DOHH2 (cell line): ENCODE results near the gene THRB.

ENCODE experiments used
- H3F3A ChIP-seq: fragments of 200-600 bp; sonication (generic), shearing (Covaris generic); 2 replicates; pipeline ENCODE4 v1.6.0; 2016; ENCODE audit warnings: antibody characterized with exemption, mild to moderate bottlenecking; ENCODE audit not compliant: control insufficient read depth, insufficient read depth
- H3K27ac ChIP-seq: fragments of 200-600 bp; sonication (generic); 2 replicates; pipeline ENCODE4 v1.5.1; 2014; ENCODE audit warnings: low read depth, mild to moderate bottlenecking, low read length, moderate library complexity
- H3K27me3 ChIP-seq: fragments of 200-600 bp; sonication (generic); 2 replicates; pipeline ENCODE4 v1.6.1; 2014; ENCODE audit warnings: mild to moderate bottlenecking, low read length, mixed read lengths; ENCODE audit not compliant: control insufficient read depth
- H3K36me3 ChIP-seq: fragments of 200-600 bp; sonication (generic); 2 replicates; pipeline ENCODE4 v1.6.1; 2014; ENCODE audit warnings: mild to moderate bottlenecking, low read length, moderate library complexity, mixed read lengths; ENCODE audit not compliant: control insufficient read depth
- H3K4me1 ChIP-seq: fragments of 200-600 bp; sonication (generic); 2 replicates; pipeline ENCODE4 v1.6.1; 2014; ENCODE audit warnings: mild to moderate bottlenecking, low read length, mixed read lengths; ENCODE audit not compliant: control insufficient read depth
- H3K4me2 ChIP-seq: fragments of 200-600 bp; sonication (generic); 2 replicates; pipeline ENCODE4 v1.6.0; 2014; ENCODE audit warnings: mild to moderate bottlenecking, low read length, moderate library complexity
- H3K4me3 ChIP-seq: fragments of 200-600 bp; sonication (generic); 2 replicates; pipeline ENCODE4 v1.5.1; 2014; ENCODE audit warnings: mild to moderate bottlenecking, low read length, mixed read lengths
- H3K79me2 ChIP-seq: fragments of 200-600 bp; sonication (generic); 2 replicates; pipeline ENCODE4 v1.6.1; 2014; ENCODE audit warnings: mild to moderate bottlenecking, low read length, mixed read lengths; ENCODE audit not compliant: control insufficient read depth
- H3K9me2 ChIP-seq: fragments of 200-600 bp; sonication (generic); replicated peaks from 2 replicates; pipeline ENCODE4 v1.6.1; 2014; ENCODE audit warnings: mild to moderate bottlenecking, low read length, mixed read lengths; ENCODE audit not compliant: control insufficient read depth
- H3K9me3 ChIP-seq: fragments of 200-600 bp; sonication (generic); 2 replicates; pipeline ENCODE4 v1.6.1; 2014; ENCODE audit warnings: antibody characterized with exemption, low read length, mixed read lengths; ENCODE audit not compliant: control insufficient read depth, insufficient read depth
- H4K20me1 ChIP-seq: fragments of 200-600 bp; sonication (generic); 2 replicates; pipeline ENCODE4 v1.6.0; 2014; ENCODE audit warnings: low read depth, mild to moderate bottlenecking, antibody characterized with exemption, low read length, moderate library complexity; ENCODE audit not compliant: control insufficient read depth, insufficient read depth
- EZH2phosphoT487 ChIP-seq: fragments of 200-600 bp; sonication (generic); IDR thresholded peaks from 2 replicates; pipeline ENCODE4 v1.6.1; 2017; ENCODE audit warnings: borderline replicate concordance, mild to moderate bottlenecking, antibody characterized with exemption, low read length, moderate library complexity, mixed read lengths
- TF ChIP-seq, protein P1 (sequence below): fragments of 200-600 bp; sonication (generic); IDR thresholded peaks from one replicate; pipeline ENCODE4 v1.5.1; 2014; ENCODE audit warnings: antibody characterized with exemption, mild to moderate bottlenecking, low read depth, low read length; ENCODE audit not compliant: poor library complexity, severe bottlenecking

The THRB gene

DNA sequence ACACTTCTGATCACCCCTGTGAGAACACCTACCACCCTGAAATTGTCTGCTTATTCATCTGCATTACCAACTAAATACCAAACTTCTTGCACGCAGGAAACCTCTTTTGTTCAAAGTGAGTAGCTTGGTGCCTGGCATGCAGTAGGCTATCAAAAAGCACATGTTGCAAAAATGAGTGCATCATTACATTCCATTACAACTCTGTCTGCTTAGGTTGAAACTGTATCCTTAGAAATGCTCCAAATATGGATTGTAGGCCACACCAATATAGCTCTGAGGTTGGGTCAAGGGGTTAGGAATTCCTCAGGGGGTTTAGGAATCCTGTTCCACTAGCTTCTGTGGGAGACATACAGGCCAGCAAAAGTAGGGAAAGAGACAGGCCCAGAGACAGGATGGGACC, 107.2 kb downstream of the THRB start:
- H3K27me3 ChIP-seq, result no peaks in the 10 kb centered on the region
- TF ChIP-seq, protein P1, sequence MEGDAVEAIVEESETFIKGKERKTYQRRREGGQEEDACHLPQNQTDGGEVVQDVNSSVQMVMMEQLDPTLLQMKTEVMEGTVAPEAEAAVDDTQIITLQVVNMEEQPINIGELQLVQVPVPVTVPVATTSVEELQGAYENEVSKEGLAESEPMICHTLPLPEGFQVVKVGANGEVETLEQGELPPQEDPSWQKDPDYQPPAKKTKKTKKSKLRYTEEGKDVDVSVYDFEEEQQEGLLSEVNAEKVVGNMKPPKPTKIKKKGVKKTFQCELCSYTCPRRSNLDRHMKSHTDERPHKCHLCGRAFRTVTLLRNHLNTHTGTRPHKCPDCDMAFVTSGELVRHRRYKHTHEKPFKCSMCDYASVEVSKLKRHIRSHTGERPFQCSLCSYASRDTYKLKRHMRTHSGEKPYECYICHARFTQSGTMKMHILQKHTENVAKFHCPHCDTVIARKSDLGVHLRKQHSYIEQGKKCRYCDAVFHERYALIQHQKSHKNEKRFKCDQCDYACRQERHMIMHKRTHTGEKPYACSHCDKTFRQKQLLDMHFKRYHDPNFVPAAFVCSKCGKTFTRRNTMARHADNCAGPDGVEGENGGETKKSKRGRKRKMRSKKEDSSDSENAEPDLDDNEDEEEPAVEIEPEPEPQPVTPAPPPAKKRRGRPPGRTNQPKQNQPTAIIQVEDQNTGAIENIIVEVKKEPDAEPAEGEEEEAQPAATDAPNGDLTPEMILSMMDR, result no peak
- TF ChIP-seq EZH2phosphoT487, result no peak
- H3K36me3 ChIP-seq, result no peaks in the 10 kb centered on the region
- H3K9me3 ChIP-seq, result no peaks in the 10 kb centered on the region
- H3F3A ChIP-seq, result no peaks in the 10 kb centered on the region
- no peak overlapping the region for H3K27ac ChIP-seq
- H3K4me1 ChIP-seq, result no peaks in the 10 kb centered on the region
- no peak overlapping the region for H3K4me3 ChIP-seq
- no peaks in the 10 kb centered on the region for H3K9me2 ChIP-seq
- H3K79me2 ChIP-seq, result no peaks in the 10 kb centered on the region
- no peaks in the 10 kb centered on the region for H4K20me1 ChIP-seq
- no peak overlapping the region for H3K4me2 ChIP-seq

DNA sequence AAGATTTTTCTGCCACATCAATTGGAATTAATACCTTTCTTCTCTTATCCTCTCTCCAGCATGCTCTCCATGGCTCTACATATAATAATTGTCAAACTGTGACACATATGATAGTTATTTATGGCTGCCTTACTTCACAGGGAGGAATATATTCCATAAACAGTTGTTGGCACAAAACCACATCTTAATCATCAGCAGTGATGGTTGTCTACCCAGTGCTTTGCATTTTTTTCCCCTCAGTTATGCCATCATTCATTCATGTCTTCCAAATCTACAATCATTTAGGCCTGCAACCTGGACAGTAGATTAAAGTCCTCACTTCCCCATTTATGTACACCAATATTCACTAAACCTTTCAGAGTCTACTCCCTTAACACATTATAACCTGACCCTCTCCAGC, 107.7 kb downstream of the THRB start:
- H3F3A ChIP-seq, result no peaks in the 10 kb centered on the region
- H3K4me2 ChIP-seq, result no peak overlapping the region
- no peaks in the 10 kb centered on the region for H3K9me2 ChIP-seq
- H3K27me3 ChIP-seq, result no peaks in the 10 kb centered on the region
- H3K27ac ChIP-seq, result no peak overlapping the region
- no peaks in the 10 kb centered on the region for H3K4me1 ChIP-seq
- H3K36me3 ChIP-seq, result no peaks in the 10 kb centered on the region
- no peaks in the 10 kb centered on the region for H3K9me3 ChIP-seq
- TF ChIP-seq EZH2phosphoT487, result no peak
- TF ChIP-seq, protein P1, result no peak
- no peaks in the 10 kb centered on the region for H3K79me2 ChIP-seq
- H4K20me1 ChIP-seq, result no peaks in the 10 kb centered on the region
- H3K4me3 ChIP-seq, result no peak overlapping the region

DNA sequence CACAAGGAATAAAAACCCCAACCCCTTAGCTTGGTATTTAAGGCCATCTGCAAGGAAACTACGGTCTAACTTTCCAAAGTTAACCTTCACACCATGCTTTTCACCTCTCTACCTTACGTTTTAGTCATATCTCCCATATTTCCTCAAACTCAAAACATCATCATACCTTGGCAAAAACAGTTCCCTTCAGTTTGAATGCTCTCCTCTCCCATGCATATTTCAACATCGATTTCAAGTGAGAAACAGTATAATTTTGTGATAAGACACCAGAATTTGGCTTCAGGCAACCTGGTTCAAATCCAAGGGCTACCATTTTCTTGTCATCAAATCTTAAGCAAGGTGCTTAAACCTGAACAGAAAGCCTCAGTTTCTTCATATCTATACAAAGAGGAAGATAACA, 108.2 kb downstream of the THRB start:
- TF ChIP-seq, protein P1, result no peak
- no peak for TF ChIP-seq EZH2phosphoT487
- H3K36me3 ChIP-seq, result no peaks in the 10 kb centered on the region
- no peaks in the 10 kb centered on the region for H3K79me2 ChIP-seq
- H3K9me3 ChIP-seq, result no peaks in the 10 kb centered on the region
- no peaks in the 10 kb centered on the region for H4K20me1 ChIP-seq
- no peaks in the 10 kb centered on the region for H3F3A ChIP-seq
- H3K4me1 ChIP-seq, result no peaks in the 10 kb centered on the region
- no peak overlapping the region for H3K4me3 ChIP-seq
- no peaks in the 10 kb centered on the region for H3K27me3 ChIP-seq
- no peaks in the 10 kb centered on the region for H3K9me2 ChIP-seq
- no peak overlapping the region for H3K4me2 ChIP-seq
- H3K27ac ChIP-seq, result no peak overlapping the region

DNA sequence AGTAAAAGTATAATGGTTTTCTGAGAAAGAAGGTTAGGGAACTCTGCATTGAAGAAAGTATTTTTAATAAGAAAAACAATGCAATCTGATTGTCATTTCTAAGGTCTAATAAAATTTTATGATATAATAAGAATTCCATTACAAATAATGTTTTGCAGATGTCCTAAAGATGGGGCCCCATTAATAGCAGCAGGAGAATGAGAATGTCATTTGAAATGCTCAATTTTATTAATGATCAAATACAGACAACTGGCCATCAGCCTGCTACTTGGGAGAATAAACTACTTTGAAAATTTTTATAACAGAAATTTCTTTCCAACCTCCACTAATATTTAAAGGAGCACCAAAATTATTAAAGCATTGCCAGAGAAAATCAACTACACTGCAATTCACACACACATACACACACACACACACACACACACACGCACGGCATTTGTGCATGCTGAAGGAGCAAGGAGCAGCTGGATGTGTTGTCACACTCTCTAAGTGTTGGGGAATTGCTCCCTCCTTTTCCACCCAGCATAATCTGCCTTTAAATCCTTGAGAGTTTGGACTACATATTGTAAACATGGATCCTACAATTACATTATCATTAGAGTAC, 109.5 kb downstream of the THRB start:
- Histone ChIP-seq H3K9me3 (no peaks in the 10 kb centered on the region), H3K27ac (no peak overlapping the region), H3K4me1 (no peaks in the 10 kb centered on the region), H3K9me2 (no peaks in the 10 kb centered on the region), H3F3A (no peaks in the 10 kb centered on the region), H3K4me2 (no peak overlapping the region), H3K27me3 (no peaks in the 10 kb centered on the region), H3K4me3 (no peak overlapping the region), H3K79me2 (no peaks in the 10 kb centered on the region), H4K20me1 (no peaks in the 10 kb centered on the region), H3K36me3 (no peaks in the 10 kb centered on the region)
- no peak for TF ChIP-seq EZH2phosphoT487
- TF ChIP-seq, protein P1, result no peak
